ENCODE data around the gene WNT8B.

- TF ChIP-seq ARNTL (CRISPR knock-in tag; IDR thresholded peaks at IDR 0.05; ENCODE audit: borderline replicate concordance, low read depth) (no peak), ZFP30 (CRISPR knock-in tag; IDR thresholded peaks at IDR 0.05) (no peak), CSRNP3 (CRISPR knock-in tag; IDR thresholded peaks at IDR 0.05) (no peak), PATZ1 (CRISPR knock-in tag; IDR thresholded peaks at IDR 0.05; ENCODE audit: borderline replicate concordance) (no peak), ZC3H10 (CRISPR knock-in tag; IDR thresholded peaks at IDR 0.05) (no peak), RARB (CRISPR knock-in tag; IDR thresholded peaks at IDR 0.05) (no peak), OSR1 (CRISPR knock-in tag; IDR thresholded peaks at IDR 0.05) (no peak), PPARA (CRISPR knock-in tag; IDR thresholded peaks at IDR 0.05; ENCODE audit: borderline replicate concordance) (no peak), GLIS3 (CRISPR knock-in tag; IDR thresholded peaks at IDR 0.05) (no peak)
These were observed 45.5 kb downstream of the WNT8B start for GRCh38 chr10:100508266-100508665.
